Heart left ventricle (tissue), 16 donors: ENCODE data around the gene AEBP1. TPM values are rescaled to one million over a fixed set of nuclear protein-coding genes. Genes with fewer than 3 reads are reported as not detected.
A peak's percentile ranks its signal among the peaks of the same experiment; 100 is the strongest.
"Not testable (repeated sequence)": the region's sequence is repeated elsewhere in the genome, so short reads cannot be mapped to it uniquely, and the experiment has no call there.

Experiments
- ATAC-seq, 4 donors: fragments of 200-7000 bp; cut with Tn5 transposase; one replicate each; pipeline ENCODE4 v1.9.1; 2020 to 2022; ENCODE audit warnings: moderate library complexity in 4 of 4, mild to moderate bottlenecking in 3 of 4, moderate number of reproducible peaks in 1 of 4
- DNase-seq, 5 donors: peaks; one replicate each; pipeline ENCODE4 v3.0.0-alpha.2; 2020
- H3K27ac ChIP-seq, 12 donors: fragments of 200-600 bp; sonication (generic) in 4 of 12; one replicate each; pipeline versions ENCODE4 v1.5.0 to v1.8.0; 2016 to 2022; ENCODE audit warnings: mild to moderate bottlenecking in 2 of 12
- H3K27me3 ChIP-seq, 9 donors: fragments of 200-600 bp; sonication (generic) in 2 of 9; one replicate each; pipeline versions ENCODE4 v1.5.1 to v1.8.0; 2016 to 2022; ENCODE audit warnings: mild to moderate bottlenecking in 3 of 9
- H3K36me3 ChIP-seq, 9 donors: fragments of 200-600 bp; sonication (generic) in 2 of 9; one replicate each; pipeline versions ENCODE4 v1.5.0 to v1.8.0; 2018 to 2022; ENCODE audit warnings: mild to moderate bottlenecking in 2 of 9
- H3K4me1 ChIP-seq, 12 donors: fragments of 200-600 bp; sonication (generic) in 4 of 12; one replicate each; pipeline versions ENCODE4 v1.5.0 to v1.8.0; 2016 to 2022; ENCODE audit warnings: mild to moderate bottlenecking in 3 of 12
- H3K4me3 ChIP-seq, 12 donors: fragments of 200-600 bp; sonication (generic) in 4 of 12; one replicate each; pipeline versions ENCODE4 v1.5.0 to v1.8.0; 2017 to 2022; ENCODE audit warnings: mild to moderate bottlenecking in 9 of 12, moderate library complexity in 4 of 12
- H3K9me3 ChIP-seq, 12 donors: fragments of 200-600 bp; sonication (generic) in 4 of 12; one replicate each; pipeline versions ENCODE4 v1.5.0 to v1.8.0; 2016 to 2022; ENCODE audit warnings: mild to moderate bottlenecking in 1 of 12
- CTCF ChIP-seq, 12 donors: fragments of 200-600 bp; sonication (generic) in 4 of 12; IDR thresholded peaks; one replicate each; pipeline versions ENCODE4 v1.5.0 to v1.8.0; 2018 to 2022; ENCODE audit warnings: antibody characterized with exemption in 12 of 12, mild to moderate bottlenecking in 5 of 12
- POLR2A ChIP-seq, 2 donors: fragments of 450-650 bp; IDR thresholded peaks; one replicate each; pipeline ENCODE4 v1.6.1; 2017; ENCODE audit warnings: antibody characterized with exemption in 2 of 2, mild to moderate bottlenecking in 2 of 2, moderate library complexity in 2 of 2
- WGBS, 4 donors: extraction: QIAGEN DNeasy Blood & Tissue Kit in 2 of 4; methylation state at CpG; one replicate each; pipeline versions ENCODE4 v1.1.5 to v1.1.7; 2013 to 2018; 5-methylcytosine and 5-hydroxymethylcytosine counted together
- intact Hi-C, 10 donors: fragments of 100-400 bp; cut with DNase I; formaldehyde crosslinking; loops; one replicate each; pipeline versions ENCODE4 v1.11.1 to v1.14.2; 2022
- polyA plus RNA-seq, 2 donors: library from polyadenylated mRNA; stranded (reverse); fragments of 200-250 nt; gene quantifications; one replicate each; pipeline ENCODE4 v1.2.3, GENCODE V29; 2013
- total RNA-seq, 9 donors: library from RNA; depleted of rRNA in 2 of 9; stranded (reverse); fragments of >200 nt in 2 of 9; fragmentation: NEBNext Ultra II Directional in 3 of 9; extraction: Animal tissue kit (Norgen Biotek cat#: 25700) in 3 of 9; gene quantifications; one replicate each; pipeline versions ENCODE4 v1.1.0 to v1.2.4, GENCODE V29; 2016 to 2023
- donor health status: ischemic (EF 13 %, LVEDD 7.1; RV severe dilation, severe dysfunction).
- donor health status: healthy with polysubstance abuse.
- donor health status: DM: no; HTN: yes; CAD: no.
- donor health status: DM: no; HTN: no; CAD: no.
- donor health status: ischemic (EF 25% LVEDD 6.9; RV normal size, moderate dysfunction).
- donor health status: ischemic (EF 25% LVEDD 5.7; RV mildly dilated, moderate dysfunction).
- donor health status: healthy.
- donor health status: DM: yes; HTN: yes; CAD: no.
- donor health status: ischemic (EF 35%, LVEDD 5.7; RV mildly dilated, moderate dysfunction).
- donor health status: nonischemic (EF 11% LVEDD 7.7; RV severe dilation, severe dysfunction).
- donor health status: DM: yes; HTN: yes; CAD: no.
- donor health status: PGD.
- donor health status: ischemic (EF 29% LVEDD 5.4; RV normal size, mild dysfunction).
- donor health status: nonischemic (EF 23%, LVEDD 6.1; RV moderate dilation, normal function).

The AEBP1 gene
- total and polyA plus RNA-seq, 11 donors = 10.9 to 51.1 (median 23.2) TPM

GRCh38 chr7:44122529-44122928, 18.4 kb downstream of the AEBP1 start:
- TF ChIP-seq POLR2A (IDR thresholded peaks at IDR 0.05) = no peak
- TF ChIP-seq CTCF (IDR thresholded peaks at IDR 0.05) = no peak
- intact Hi-C loops = loop anchor here in 8 of 10 donors (2.0 to 10.0 kb wide), 4 partner anchors 40 to 72 kb away; partner anchors contain the start of gene POLM (in 7 of the 8)
- Histone ChIP-seq H3K27me3 (no peaks in the 10 kb centered on the region), H3K36me3 (peaks cover 0 to 35% (median 26%) of the 10 kb centered on the region in 9 donors), H3K27ac (peak overlapping the region in 11 of 12 donors; percentile 71 to 93 (median 86)), H3K4me1 (peaks cover 0 to 36% (median 18%) of the 10 kb centered on the region in 12 donors), H3K9me3 (peaks cover 0 to 6% (median 0%) of the 10 kb centered on the region in 12 donors), H3K4me3 (peak overlapping the region in 10 of 12 donors; percentile 64 to 89 (median 78))
- WGBS, 4 donors = 38 to 64% (median 54%) methylated on average over 1 of the region's 1 CpG
- DNase-seq (no peak), ATAC-seq (no peak)

- WGBS, 4 donors = 0 to 1% (median 1%) methylated on average over 52 to 86 of the region's 86 CpGs
- peak; percentile 98 to 99 (median 99) for ATAC-seq
These were observed 19.3 kb downstream of the AEBP1 start, which contains the start of gene POLD2 for GRCh38 chr7:44123190-44124003. TSS of gene POLD2 (minus strand) at chr7:44123548. CDS start at chr7:44122053, 1,495 bp downstream.

GRCh38 chr7:44124822-44125202, 20.7 kb downstream of the AEBP1 start:
- Histone ChIP-seq H3K4me1 (peaks cover 0 to 34% (median 18%) of the 10 kb centered on the region in 12 donors), H3K27ac (peak overlapping the region in 1 of 12 donors; percentile 93), H3K9me3 (peaks cover 0 to 6% (median 0%) of the 10 kb centered on the region in 12 donors), H3K27me3 (no peaks in the 10 kb centered on the region), H3K4me3 (no peak overlapping the region), H3K36me3 (peaks cover 0 to 21% (median 16%) of the 10 kb centered on the region in 9 donors)
- ATAC-seq = no peak
- peak in 1 of 5 donors; percentile 8 for DNase-seq
- TF ChIP-seq CTCF (IDR thresholded peaks at IDR 0.05) (no peak), POLR2A (IDR thresholded peaks at IDR 0.05) (no peak)
- 92 to 96% (median 94%) methylated on average over 6 of the region's 6 CpGs for WGBS, 4 donors
- intact Hi-C loops = loop anchor here in 7 of 10 donors (5.0 to 10.0 kb wide), 5 partner anchors 43 to 77 kb away; partner anchors contain the start of genes POLM (in 4 of the 7) and YKT6 (in 1 of the 7)

More at GRCh38 chr7:44123190-44124003, 19.3 kb downstream of the AEBP1 start, which contains the start of gene POLD2:
- H3K9me3 ChIP-seq = peaks cover 0 to 6% (median 0%) of the 10 kb centered on the region in 12 donors
- peak; percentile 99 for DNase-seq
- H3K4me1 ChIP-seq = peaks cover 0 to 38% (median 18%) of the 10 kb centered on the region in 12 donors
- TF ChIP-seq CTCF (IDR thresholded peaks at IDR 0.05) (peak in 3 of 12 donors; percentile 14 to 22 (median 18)), POLR2A (IDR thresholded peaks at IDR 0.05) (peak in 1 of 2 donors; percentile 53)
- H3K27me3 ChIP-seq = no peaks in the 10 kb centered on the region
- H3K4me3 ChIP-seq = peak within 1 kb of the TSS; percentile 58 to 89 (median 77)
- intact Hi-C loops = loop anchor here in 9 of 10 donors (1.0 to 10.0 kb wide), 5 partner anchors 41 to 71 kb away; partner anchors contain the start of gene POLM (in 8 of the 9)
- H3K27ac ChIP-seq = peak within 1 kb of the TSS; percentile 71 to 94 (median 86)
- peaks cover 0 to 27% (median 19%) of the 10 kb centered on the region in 9 donors for H3K36me3 ChIP-seq

DNA sequence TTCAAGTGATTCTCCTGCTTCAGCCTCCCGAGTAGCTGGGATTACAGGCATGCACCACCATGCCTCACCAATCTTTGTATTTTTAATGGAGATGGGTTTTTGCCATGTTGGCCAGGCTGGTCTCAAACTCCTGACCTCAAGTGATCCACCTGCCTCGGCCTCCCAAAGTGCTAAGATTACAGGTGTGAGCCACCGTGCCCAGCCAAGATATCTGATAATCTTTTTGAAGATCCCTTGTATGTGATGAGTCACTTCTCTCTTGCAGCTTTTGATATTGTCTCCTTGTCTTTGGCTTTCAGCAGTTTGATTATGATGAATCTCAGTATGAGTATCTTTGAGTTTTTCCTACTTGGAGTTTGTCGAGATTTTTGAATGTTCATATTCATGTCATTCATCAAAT, 22.4 kb downstream of the AEBP1 start:
- not testable (repeated sequence) for H3K27me3 ChIP-seq

More for the DNA sequence above, 22.4 kb downstream of the AEBP1 start:
- WGBS, 4 donors = 91 to 96% (median 92%) methylated on average over 4 of the region's 4 CpGs
- H3K9me3 ChIP-seq, H3K36me3 ChIP-seq, H3K4me3 ChIP-seq, H3K27ac ChIP-seq, ATAC-seq: not testable (repeated sequence)
- intact Hi-C loops = loop anchor here in 3 of 10 donors (5.0 to 10.0 kb wide), 3 partner anchors 66 to 76 kb away; partner anchors contain the start of gene YKT6 (in 1 of the 3)
- H3K4me1 ChIP-seq = peaks cover 0 to 35% (median 16%) of the 10 kb centered on the region in 12 donors
- peak in 1 of 5 donors; percentile 4 for DNase-seq
